Mucosa of rectum (tissue), 2 donors: Measurements from ENCODE around the gene VOPP1.

ENCODE experiments used
- H3K27ac ChIP-seq, 2 donors: one replicate each; pipeline ENCODE4 v1.7.0; 2013; ENCODE audit warnings: inconsistent platforms in 2 of 2, low read depth in 2 of 2, low read length in 2 of 2
- H3K27me3 ChIP-seq, 2 donors: one replicate each; pipeline ENCODE4 v1.7.0; 2013; ENCODE audit warnings: low read length in 2 of 2; ENCODE audit not compliant: control insufficient read depth in 2 of 2, insufficient read depth in 2 of 2
- H3K36me3 ChIP-seq, 2 donors: one replicate each; pipeline ENCODE4 v1.7.0; 2013; ENCODE audit warnings: low read length in 2 of 2; ENCODE audit not compliant: control insufficient read depth in 2 of 2, insufficient read depth in 2 of 2
- H3K4me1 ChIP-seq, 2 donors: one replicate each; pipeline ENCODE4 v1.7.0; 2013; ENCODE audit warnings: low read length in 2 of 2, mild to moderate bottlenecking in 1 of 2; ENCODE audit not compliant: control insufficient read depth in 2 of 2, insufficient read depth in 2 of 2
- H3K4me3 ChIP-seq, 2 donors: one replicate each; pipeline ENCODE4 v1.7.0; 2013; ENCODE audit warnings: low read length in 2 of 2
- H3K9ac ChIP-seq, 2 donors: one replicate each; pipeline ENCODE4 v1.7.0; 2013; ENCODE audit warnings: low read length in 2 of 2, low read depth in 1 of 2, mild to moderate bottlenecking in 1 of 2
- H3K9me3 ChIP-seq, 2 donors: one replicate each; pipeline ENCODE4 v1.7.0; 2013; ENCODE audit warnings: low read length in 2 of 2; ENCODE audit not compliant: control insufficient read depth in 2 of 2
- donor health status: healthy.
- donor health status: Normal muscosa, but diverticular disease.

Gene VOPP1

GRCh38 chr7:55496906-55497305 lies 75.4 kb downstream of the VOPP1 start:
- Histone ChIP-seq H3K9me3 (no peaks in the 10 kb centered on the region), H3K36me3 (peaks cover 31 to 44% of the 10 kb centered on the region in 2 donors), H3K9ac (no peak overlapping the region), H3K4me1 (peaks cover 0 to 3% of the 10 kb centered on the region in 2 donors), H3K4me3 (no peak overlapping the region), H3K27ac (no peak overlapping the region), H3K27me3 (no peaks in the 10 kb centered on the region)

DNA sequence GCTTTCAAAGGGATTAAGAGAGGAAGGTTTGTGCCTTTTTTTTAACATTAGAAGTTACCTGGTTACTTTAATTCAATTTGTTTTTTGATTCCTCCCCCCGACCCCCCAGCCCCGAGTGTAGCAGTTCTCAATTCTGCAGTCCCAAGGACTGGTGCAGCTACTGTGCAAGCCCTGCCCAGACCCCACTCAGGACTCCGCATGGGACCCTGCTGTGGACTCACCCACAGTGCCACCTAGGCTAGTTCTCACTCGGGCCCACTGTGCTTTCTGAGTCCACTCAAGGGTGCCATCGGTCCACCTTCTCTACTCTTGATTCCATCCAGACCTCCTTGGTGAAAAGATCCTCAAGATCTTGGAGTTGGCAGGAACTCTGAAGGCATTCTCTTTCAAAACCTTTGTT lies 77.4 kb downstream of the VOPP1 start:
- peaks cover 0 to 3% of the 10 kb centered on the region in 2 donors for H3K4me1 ChIP-seq
- H3K9me3 ChIP-seq: no peaks in the 10 kb centered on the region
- peaks cover 42 to 47% of the 10 kb centered on the region in 2 donors for H3K36me3 ChIP-seq
- H3K9ac ChIP-seq: no peak overlapping the region
- H3K27ac ChIP-seq: no peak overlapping the region
- H3K27me3 ChIP-seq: no peaks in the 10 kb centered on the region
- no peak overlapping the region for H3K4me3 ChIP-seq

- Histone ChIP-seq H3K4me1 (no peaks in the 10 kb centered on the region), H3K4me3 (no peak overlapping the region), H3K9me3 (no peaks in the 10 kb centered on the region), H3K36me3 (peaks cover 48 to 55% of the 10 kb centered on the region in 2 donors), H3K27me3 (no peaks in the 10 kb centered on the region), H3K9ac (no peak overlapping the region), H3K27ac (no peak overlapping the region)
These were observed 78.9 kb downstream of the VOPP1 start for GRCh38 chr7:55493408-55493807.

DNA sequence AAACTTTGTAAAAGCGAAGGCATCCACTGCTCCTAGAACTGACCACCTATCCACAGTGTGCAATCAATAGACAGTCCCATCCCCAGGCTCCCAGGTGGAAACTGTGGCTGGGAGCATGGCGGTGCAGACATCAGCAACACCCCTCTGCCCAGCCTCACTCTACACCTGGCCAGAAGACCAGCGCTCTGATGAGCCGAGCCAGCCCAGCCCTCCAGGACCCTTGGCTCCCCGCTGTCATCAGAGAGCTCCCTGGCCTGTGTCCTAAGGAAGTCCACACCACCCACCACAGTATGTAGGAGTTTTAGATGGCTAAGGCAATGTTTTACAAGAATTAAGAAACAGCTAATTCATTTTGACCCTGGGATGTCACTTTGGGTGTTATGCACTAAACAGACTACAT lies 81.0 kb downstream of the VOPP1 start:
- H3K27me3 ChIP-seq: no peaks in the 10 kb centered on the region
- no peak overlapping the region for H3K4me3 ChIP-seq
- no peaks in the 10 kb centered on the region for H3K9me3 ChIP-seq
- no peak overlapping the region for H3K27ac ChIP-seq
- no peak overlapping the region for H3K9ac ChIP-seq
- H3K4me1 ChIP-seq: no peaks in the 10 kb centered on the region
- H3K36me3 ChIP-seq: peaks cover 35 to 46% of the 10 kb centered on the region in 2 donors

- H3K4me1 ChIP-seq: no peaks in the 10 kb centered on the region
- no peak overlapping the region for H3K27ac ChIP-seq
- H3K36me3 ChIP-seq: peaks cover 31 to 36% of the 10 kb centered on the region in 2 donors
- no peaks in the 10 kb centered on the region for H3K27me3 ChIP-seq
- H3K4me3 ChIP-seq: no peak overlapping the region
- no peak overlapping the region for H3K9ac ChIP-seq
- no peaks in the 10 kb centered on the region for H3K9me3 ChIP-seq
These were observed 82.2 kb downstream of the VOPP1 start for GRCh38 chr7:55490099-55490498.

DNA sequence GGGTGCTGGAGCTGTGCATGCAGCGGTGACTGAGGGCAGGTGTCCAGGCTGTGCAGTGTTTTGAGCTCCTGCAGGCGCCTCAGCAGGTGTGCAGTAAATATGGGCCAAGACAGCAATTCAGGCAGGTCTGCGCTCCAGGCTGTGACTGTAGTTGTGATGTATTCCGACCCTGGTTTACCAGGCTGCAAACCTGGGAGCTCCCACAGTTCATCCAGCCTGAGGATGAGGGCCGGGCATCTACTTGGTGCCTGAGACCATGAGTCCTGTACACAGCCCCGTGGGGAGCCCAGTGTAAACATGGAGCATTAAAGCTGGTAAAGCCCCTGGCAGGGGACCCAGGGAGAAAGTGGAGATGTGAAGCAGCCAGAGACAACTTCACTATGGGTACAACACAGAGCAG lies 82.8 kb downstream of the VOPP1 start:
- H3K4me3 ChIP-seq: no peak overlapping the region

DNA sequence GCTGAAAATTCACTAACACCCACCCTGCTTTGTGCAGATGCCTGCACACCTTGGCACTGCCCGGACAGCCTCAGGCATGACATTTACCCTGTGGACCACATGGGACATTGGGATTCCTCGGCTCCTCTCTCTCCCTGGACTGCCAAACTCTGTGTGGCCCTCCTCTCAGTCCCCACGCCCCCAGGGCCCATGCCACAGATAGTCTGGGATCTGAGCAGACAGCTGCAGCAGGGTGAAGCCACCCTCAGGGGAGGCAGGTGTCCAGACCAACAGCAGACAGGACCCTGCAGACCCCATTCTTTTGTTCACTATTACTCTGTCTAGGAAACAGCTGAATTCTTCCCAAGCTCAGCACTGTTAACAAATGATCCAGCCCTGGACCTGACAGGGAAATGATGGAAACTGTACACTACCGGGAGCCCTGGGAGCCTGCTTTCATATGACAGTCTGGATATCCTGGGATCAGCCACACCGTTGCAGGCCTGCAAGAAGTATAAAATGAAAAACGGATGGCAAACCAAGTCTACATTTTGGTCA lies 83.4 kb downstream of the VOPP1 start:
- no peak overlapping the region for H3K4me3 ChIP-seq
- H3K36me3 ChIP-seq: peaks cover 34 to 40% of the 10 kb centered on the region in 2 donors
- no peaks in the 10 kb centered on the region for H3K4me1 ChIP-seq
- H3K9me3 ChIP-seq: no peaks in the 10 kb centered on the region
- H3K27me3 ChIP-seq: no peaks in the 10 kb centered on the region
- H3K9ac ChIP-seq: no peak overlapping the region
- no peak overlapping the region for H3K27ac ChIP-seq

More for the DNA sequence above, 82.8 kb downstream of the VOPP1 start:
- H3K27ac ChIP-seq: no peak overlapping the region
- H3K9me3 ChIP-seq: no peaks in the 10 kb centered on the region
- peaks cover 34 to 39% of the 10 kb centered on the region in 2 donors for H3K36me3 ChIP-seq
- H3K27me3 ChIP-seq: no peaks in the 10 kb centered on the region
- H3K9ac ChIP-seq: no peak overlapping the region
- H3K4me1 ChIP-seq: no peaks in the 10 kb centered on the region

DNA sequence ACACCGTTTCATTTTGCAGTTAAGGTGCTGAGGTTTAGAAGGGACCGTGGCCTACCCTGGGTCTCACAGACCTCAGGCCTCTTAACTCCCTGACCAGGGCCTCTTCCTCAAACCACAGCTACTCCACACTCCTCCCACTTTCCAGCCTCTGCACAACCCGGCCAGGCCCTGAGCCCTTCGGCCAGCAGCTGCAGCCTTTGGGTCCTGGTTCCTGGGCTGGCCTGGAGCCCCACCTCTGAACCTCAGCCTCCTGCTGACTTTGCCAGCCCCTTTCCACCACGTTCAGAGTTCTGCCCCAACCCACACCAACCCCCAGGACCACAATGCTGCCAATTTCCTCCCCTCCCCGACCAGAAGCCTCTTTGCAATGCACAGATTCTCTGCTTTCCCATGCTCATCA lies 84.1 kb downstream of the VOPP1 start:
- no peak overlapping the region for H3K4me3 ChIP-seq
- no peaks in the 10 kb centered on the region for H3K4me1 ChIP-seq
- H3K27ac ChIP-seq: no peak overlapping the region
- no peak overlapping the region for H3K9ac ChIP-seq
- peaks cover 34 to 40% of the 10 kb centered on the region in 2 donors for H3K36me3 ChIP-seq
- no peaks in the 10 kb centered on the region for H3K9me3 ChIP-seq
- no peaks in the 10 kb centered on the region for H3K27me3 ChIP-seq

- H3K4me1 ChIP-seq: no peaks in the 10 kb centered on the region
- H3K4me3 ChIP-seq: no peak overlapping the region
- H3K27me3 ChIP-seq: no peaks in the 10 kb centered on the region
- H3K27ac ChIP-seq: no peak overlapping the region
- H3K36me3 ChIP-seq: peaks cover 32 to 33% of the 10 kb centered on the region in 2 donors
- H3K9me3 ChIP-seq: no peaks in the 10 kb centered on the region
- H3K9ac ChIP-seq: no peak overlapping the region
These were observed 85.3 kb downstream of the VOPP1 start for GRCh38 chr7:55486991-55487390.

- no peak overlapping the region for H3K27ac ChIP-seq
- H3K4me1 ChIP-seq: no peaks in the 10 kb centered on the region
- no peak overlapping the region for H3K9ac ChIP-seq
- H3K4me3 ChIP-seq: no peak overlapping the region
- no peaks in the 10 kb centered on the region for H3K9me3 ChIP-seq
- H3K36me3 ChIP-seq: peaks cover 24 to 30% of the 10 kb centered on the region in 2 donors
- H3K27me3 ChIP-seq: no peaks in the 10 kb centered on the region
These were observed 86.1 kb downstream of the VOPP1 start for GRCh38 chr7:55486192-55486590.
